ENCODE data around the gene ATXN3.

DNA sequence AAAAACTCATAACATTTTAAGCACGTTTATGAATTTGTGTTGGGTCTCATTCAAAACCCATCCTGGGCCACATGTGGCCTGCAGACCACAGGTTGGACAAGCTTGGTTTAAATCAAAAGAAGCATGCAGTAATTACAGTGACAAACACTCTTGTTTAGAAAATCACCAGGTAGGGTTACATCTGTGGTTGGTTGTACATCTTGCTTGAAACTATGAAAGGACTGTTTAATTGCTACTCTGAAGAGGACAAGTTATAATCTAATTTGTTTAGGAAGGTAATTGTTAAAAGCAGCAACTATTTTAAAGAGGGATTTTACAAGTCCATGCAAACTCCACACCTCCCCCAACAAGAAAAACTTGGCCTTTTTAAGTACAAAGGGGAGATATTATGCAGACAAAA, 70.5 kb downstream of the ATXN3 start:
- TF ChIP-seq EGR1 (IDR thresholded peaks at IDR 0.05) (no peak), CEBPB (IDR thresholded peaks at IDR 0.05) (no peak), EP300 (IDR thresholded peaks at IDR 0.05; ENCODE audit: borderline replicate concordance) (no peak), RAD21 (IDR thresholded peaks at IDR 0.05; ENCODE audit: low read depth) (no peak), YY1 (IDR thresholded peaks at IDR 0.05; ENCODE audit: low read depth) (no peak), ZBTB7A (IDR thresholded peaks at IDR 0.05; ENCODE audit: low read depth) (no peak), NFIC (IDR thresholded peaks at IDR 0.05) (no peak), TEAD4 (IDR thresholded peaks at IDR 0.05) (no peak), FOXM1 (IDR thresholded peaks at IDR 0.05; ENCODE audit: borderline replicate concordance, low read depth) (no peak), TAF1 (IDR thresholded peaks at IDR 0.05; ENCODE audit: low read depth) (no peak)
- TF ChIP-seq, protein P1, sequence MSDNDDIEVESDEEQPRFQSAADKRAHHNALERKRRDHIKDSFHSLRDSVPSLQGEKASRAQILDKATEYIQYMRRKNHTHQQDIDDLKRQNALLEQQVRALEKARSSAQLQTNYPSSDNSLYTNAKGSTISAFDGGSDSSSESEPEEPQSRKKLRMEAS (IDR thresholded peaks at IDR 0.05) = no peak
